Chondrocyte (in vitro differentiated cells): Measurements from ENCODE around the gene BCS1L. TPM values are rescaled to one million over a fixed set of nuclear protein-coding genes. Genes with fewer than 3 reads are reported as not detected.
A peak's percentile ranks its signal among the peaks of the same experiment; 100 is the strongest.

Experiments
- DNase-seq: peaks from one replicate; pipeline ENCODE4 v3.0.0; 2021; ENCODE audit warnings: mixed read lengths, low spot score
- H3K27ac Mint-ChIP-seq: one replicate; pipeline ENCODE4 v1.8.0; 2021; ENCODE audit warnings: mild to moderate bottlenecking, moderate library complexity, mixed read lengths; ENCODE audit not compliant: unreplicated experiment
- H3K27me3 Mint-ChIP-seq: 2 replicates; pipeline ENCODE4 v1.8.0; 2021; ENCODE audit warnings: low read depth, mixed read lengths
- H3K36me3 Mint-ChIP-seq: 2 replicates; pipeline ENCODE4 v1.8.0; 2021; ENCODE audit warnings: low read depth, mixed read lengths
- H3K4me1 Mint-ChIP-seq: 2 replicates; pipeline ENCODE4 v1.8.0; 2021; ENCODE audit warnings: low read depth, mild to moderate bottlenecking, mixed read lengths
- H3K4me3 Mint-ChIP-seq: one replicate; pipeline ENCODE4 v1.8.0; 2021; ENCODE audit warnings: mild to moderate bottlenecking, moderate library complexity, mixed read lengths; ENCODE audit not compliant: unreplicated experiment
- H3K9me3 Mint-ChIP-seq: 2 replicates; pipeline ENCODE4 v1.8.0; 2021; ENCODE audit warnings: low read depth, mixed read lengths
- total RNA-seq: library from RNA; stranded (reverse); gene quantifications from 3 replicates; pipeline ENCODE4 v1.2.1, GENCODE V29; 2021
- TF ChIP-seq, protein P1 (sequence below): fragments of 200-600 bp; sonication (generic); IDR thresholded peaks from 2 replicates; pipeline ENCODE4 v1.5.0; 2021; ENCODE audit warnings: antibody characterized with exemption, mild to moderate bottlenecking, moderate library complexity

BCS1L gene
- total RNA-seq, 1 donor from 2014 or later = 30.0 TPM

DNA sequence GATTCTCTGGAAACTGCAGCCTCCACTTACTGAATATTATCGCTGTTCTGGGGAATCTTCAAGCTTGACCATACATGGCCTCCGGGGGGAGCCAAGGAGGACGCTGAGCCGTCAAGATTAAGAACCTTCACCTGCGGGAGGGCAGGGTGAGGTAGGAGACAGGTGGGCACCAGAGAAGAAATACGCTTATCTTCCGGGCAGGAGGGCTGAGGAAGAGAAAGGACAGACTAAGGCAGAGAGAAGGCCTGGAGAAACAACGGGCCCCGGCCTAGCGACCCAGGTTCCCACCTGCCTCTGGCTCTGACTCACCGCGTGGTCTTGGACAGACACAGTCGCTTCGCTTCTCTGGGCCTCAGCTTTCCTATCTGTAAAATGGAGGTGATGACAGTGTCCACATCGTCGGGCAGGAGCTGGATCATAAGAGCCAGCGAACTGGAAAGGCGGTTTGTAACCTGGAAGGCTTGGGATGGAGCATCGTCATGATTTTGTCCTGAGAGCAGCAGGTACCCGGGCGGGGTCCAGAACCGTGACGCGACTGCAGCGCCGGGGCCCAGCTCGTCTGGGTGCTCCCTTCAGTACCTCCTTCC lies 719 bp upstream of the BCS1L start:
- H3K36me3 Mint-ChIP-seq = peaks cover 10% of the 10 kb centered on the region
- peak overlapping the region; percentile 93 for H3K27ac Mint-ChIP-seq
- no peaks in the 10 kb centered on the region for H3K9me3 Mint-ChIP-seq
- peak overlapping the region; percentile 99 for H3K4me3 Mint-ChIP-seq
- DNase-seq = no peak
- H3K4me1 Mint-ChIP-seq = peaks cover 28% of the 10 kb centered on the region
- H3K27me3 Mint-ChIP-seq = no peaks in the 10 kb centered on the region
- TF ChIP-seq, protein P1, sequence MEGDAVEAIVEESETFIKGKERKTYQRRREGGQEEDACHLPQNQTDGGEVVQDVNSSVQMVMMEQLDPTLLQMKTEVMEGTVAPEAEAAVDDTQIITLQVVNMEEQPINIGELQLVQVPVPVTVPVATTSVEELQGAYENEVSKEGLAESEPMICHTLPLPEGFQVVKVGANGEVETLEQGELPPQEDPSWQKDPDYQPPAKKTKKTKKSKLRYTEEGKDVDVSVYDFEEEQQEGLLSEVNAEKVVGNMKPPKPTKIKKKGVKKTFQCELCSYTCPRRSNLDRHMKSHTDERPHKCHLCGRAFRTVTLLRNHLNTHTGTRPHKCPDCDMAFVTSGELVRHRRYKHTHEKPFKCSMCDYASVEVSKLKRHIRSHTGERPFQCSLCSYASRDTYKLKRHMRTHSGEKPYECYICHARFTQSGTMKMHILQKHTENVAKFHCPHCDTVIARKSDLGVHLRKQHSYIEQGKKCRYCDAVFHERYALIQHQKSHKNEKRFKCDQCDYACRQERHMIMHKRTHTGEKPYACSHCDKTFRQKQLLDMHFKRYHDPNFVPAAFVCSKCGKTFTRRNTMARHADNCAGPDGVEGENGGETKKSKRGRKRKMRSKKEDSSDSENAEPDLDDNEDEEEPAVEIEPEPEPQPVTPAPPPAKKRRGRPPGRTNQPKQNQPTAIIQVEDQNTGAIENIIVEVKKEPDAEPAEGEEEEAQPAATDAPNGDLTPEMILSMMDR = peak; percentile 79

DNA sequence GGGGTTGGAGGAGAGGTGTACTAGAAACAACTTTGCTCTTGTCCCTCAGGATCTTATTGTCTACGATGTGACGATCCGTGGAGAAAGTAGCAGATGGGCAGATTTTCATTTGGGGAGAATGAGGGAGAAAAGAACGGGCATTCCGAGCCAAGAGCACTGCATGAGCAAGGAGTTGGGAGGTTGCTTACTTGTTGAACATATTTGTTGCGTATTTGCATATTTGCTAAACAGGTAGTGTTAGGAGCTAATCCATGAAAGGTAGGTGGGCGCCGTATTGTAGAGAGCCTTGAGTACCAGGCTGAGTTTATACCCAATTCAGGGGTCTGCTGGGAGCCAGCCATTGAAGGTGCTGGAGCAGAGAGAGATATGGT lies 490 bp downstream of the BCS1L start:
- TF ChIP-seq, protein P1 = no peak
- H3K27ac Mint-ChIP-seq = peak overlapping the region; percentile 93
- DNase-seq = no peak

DNA sequence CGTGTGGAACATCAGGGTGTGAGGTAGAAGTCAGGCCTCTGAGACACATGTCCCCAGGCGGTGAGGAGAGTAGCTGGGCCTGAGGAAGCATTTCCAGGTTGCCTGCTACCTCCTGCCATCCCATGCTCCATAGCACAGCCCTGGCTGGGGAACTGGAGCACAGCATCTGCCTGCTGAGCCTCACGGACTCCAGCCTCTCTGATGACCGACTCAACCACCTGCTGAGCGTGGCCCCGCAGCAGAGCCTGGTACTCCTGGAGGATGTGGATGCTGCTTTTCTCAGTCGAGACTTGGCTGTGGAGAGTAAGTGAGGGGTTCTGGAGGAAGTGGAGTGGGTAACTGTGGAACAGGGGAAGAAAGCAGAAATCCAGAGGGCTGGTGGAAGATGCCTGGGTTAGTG lies 2.9 kb downstream of the BCS1L start:
- H3K4me1 Mint-ChIP-seq = peaks cover 28% of the 10 kb centered on the region
- H3K27me3 Mint-ChIP-seq = no peaks in the 10 kb centered on the region
- no peaks in the 10 kb centered on the region for H3K9me3 Mint-ChIP-seq
- TF ChIP-seq, protein P1 = no peak
- no peak overlapping the region for H3K4me3 Mint-ChIP-seq
- DNase-seq = no peak
- peak overlapping the region; percentile 24 for H3K27ac Mint-ChIP-seq
- H3K36me3 Mint-ChIP-seq = peaks cover 24% of the 10 kb centered on the region

More for the DNA sequence above, 490 bp downstream of the BCS1L start:
- H3K36me3 Mint-ChIP-seq = peaks cover 16% of the 10 kb centered on the region
- no peaks in the 10 kb centered on the region for H3K9me3 Mint-ChIP-seq
- peak overlapping the region; percentile 99 for H3K4me3 Mint-ChIP-seq
- no peaks in the 10 kb centered on the region for H3K27me3 Mint-ChIP-seq
- H3K4me1 Mint-ChIP-seq = peaks cover 28% of the 10 kb centered on the region

DNA sequence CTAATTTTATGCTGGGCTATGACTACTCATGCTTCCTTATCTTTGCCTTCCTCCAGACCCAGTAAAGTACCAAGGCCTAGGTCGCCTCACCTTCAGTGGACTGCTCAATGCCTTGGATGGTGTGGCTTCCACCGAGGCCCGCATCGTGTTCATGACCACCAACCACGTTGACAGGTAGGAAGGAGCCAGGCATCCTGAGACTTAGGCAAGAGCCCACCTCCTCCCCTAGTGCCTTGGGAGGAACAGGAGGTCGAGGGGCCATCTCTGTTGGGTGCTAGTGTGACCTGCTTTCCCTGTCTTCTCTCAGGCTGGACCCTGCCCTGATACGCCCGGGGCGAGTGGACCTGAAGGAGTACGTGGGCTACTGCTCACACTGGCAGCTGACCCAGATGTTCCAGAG lies 3.3 kb downstream of the BCS1L start:
- H3K4me3 Mint-ChIP-seq = no peak overlapping the region
- peaks cover 25% of the 10 kb centered on the region for H3K4me1 Mint-ChIP-seq
- H3K27ac Mint-ChIP-seq = no peak overlapping the region
- TF ChIP-seq, protein P1 = no peak
- H3K9me3 Mint-ChIP-seq = no peaks in the 10 kb centered on the region
- H3K36me3 Mint-ChIP-seq = peaks cover 25% of the 10 kb centered on the region
- no peaks in the 10 kb centered on the region for H3K27me3 Mint-ChIP-seq
- no peak for DNase-seq

DNA sequence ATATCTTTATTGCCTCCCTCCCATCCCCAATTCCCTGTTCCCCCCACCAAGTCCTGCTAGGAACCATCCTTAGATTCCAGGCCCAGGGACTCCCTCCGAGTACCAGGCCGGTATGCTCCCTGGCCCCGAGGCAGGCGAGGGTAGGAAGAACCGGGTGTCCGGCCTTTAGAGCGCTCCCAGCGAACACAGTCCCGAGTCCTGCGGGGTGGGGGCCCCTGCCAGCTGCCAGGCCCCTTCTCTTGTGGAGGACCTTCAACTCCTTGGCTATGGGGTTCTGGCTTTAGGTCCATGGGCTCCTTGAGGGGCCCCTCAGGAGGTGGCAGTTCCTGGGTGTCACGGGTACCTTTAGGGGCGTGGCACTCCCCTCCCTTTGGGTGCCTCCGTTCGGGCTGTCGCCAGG lies 4.4 kb downstream of the BCS1L start:
- no peak overlapping the region for H3K4me3 Mint-ChIP-seq
- H3K27me3 Mint-ChIP-seq = no peaks in the 10 kb centered on the region
- H3K36me3 Mint-ChIP-seq = peaks cover 28% of the 10 kb centered on the region
- H3K9me3 Mint-ChIP-seq = no peaks in the 10 kb centered on the region
- TF ChIP-seq, protein P1 = no peak
- no peak overlapping the region for H3K27ac Mint-ChIP-seq
- DNase-seq = no peak
- H3K4me1 Mint-ChIP-seq = peaks cover 15% of the 10 kb centered on the region
